Measurements from ENCODE around the gene ORM2.
"Not testable (repeated sequence)": the region's sequence is repeated elsewhere in the genome, so short reads cannot be mapped to it uniquely, and the experiment has no call there.

Gene ORM2

DNA sequence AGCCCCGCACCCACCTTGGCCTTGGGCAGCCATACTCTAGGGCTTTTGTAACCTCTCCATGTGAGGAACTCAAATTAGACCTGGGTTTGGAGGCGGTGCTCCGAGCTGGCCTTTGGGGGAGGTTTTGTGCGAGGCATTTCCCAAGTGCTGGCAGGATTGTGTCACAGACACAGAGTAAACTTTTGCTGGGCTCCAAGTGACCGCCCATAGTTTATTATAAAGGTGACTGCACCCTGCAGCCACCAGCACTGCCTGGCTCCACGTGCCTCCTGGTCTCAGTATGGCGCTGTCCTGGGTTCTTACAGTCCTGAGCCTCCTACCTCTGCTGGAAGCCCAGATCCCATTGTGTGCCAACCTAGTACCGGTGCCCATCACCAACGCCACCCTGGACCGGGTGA, at the start of gene ORM2:
ORM2 (plus strand) TSS at position 245 of the 398 bp plus-strand sequence; CDS start at position 281, 36 bp downstream.
- DNase-seq (ENCODE audit: low read depth in 2 of 2) = not testable (repeated sequence)

- DNase-seq (ENCODE audit: low read depth in 2 of 2) = no peak
These were observed 48.8 kb upstream of the ORM2 start for GRCh38 chr9:114280636-114281472.

DNA sequence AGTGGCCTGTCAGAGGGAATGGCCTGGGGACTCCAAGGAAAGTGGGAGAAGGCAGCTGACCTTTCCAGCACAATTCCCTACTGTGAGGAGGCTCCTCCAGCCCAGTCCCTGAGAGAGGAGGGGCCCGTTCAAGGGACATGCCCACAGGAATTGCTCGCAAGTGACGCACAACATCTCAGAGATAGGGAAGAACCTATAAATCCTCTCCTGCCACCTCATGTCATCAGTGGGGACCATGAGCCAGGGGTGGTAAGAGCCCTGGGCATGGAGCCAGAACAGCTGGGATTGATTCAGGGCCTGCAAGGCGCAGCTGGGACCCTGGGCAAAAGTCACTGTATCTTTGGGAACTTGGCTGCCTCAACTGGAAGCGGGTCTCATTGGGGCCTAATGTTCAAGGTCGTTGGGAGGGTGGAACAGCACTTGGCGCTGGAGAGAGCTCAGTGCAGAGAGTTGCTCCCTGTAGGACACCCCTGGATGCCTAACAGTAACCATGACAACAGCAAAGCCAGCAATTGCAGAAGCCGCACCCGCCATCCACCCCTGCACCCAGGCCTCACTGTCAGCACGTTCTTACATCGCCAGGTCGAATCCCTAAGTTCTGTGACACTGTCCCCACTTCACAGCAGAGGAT, 48.1 kb upstream of the ORM2 start:
- no peak for DNase-seq (ENCODE audit: low read depth in 2 of 2)

- DNase-seq (ENCODE audit: low read depth in 2 of 2) = no peak
These were observed 47.6 kb upstream of the ORM2 start for GRCh38 chr9:114282104-114282485.

DNA sequence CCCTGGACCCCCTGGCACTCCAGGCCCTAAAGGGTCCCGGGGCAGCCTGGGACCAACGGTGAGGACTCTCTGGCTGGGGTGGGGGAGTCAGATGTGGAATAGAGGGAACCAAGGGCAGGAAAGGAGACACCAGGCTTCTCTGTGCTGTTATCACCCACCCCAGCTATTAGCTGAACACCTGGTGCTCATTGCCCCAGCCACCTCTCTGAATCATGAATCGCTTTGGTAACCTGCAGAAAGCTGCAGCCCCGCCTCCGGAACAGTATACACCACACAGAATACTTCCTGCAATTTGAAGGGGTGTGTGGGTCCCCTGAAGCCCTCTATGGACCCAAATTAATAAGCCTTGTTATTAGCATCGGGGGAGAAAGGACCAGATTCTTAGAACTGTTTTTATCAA, 47.2 kb upstream of the ORM2 start:
- no peak for DNase-seq (ENCODE audit: low read depth in 2 of 2)

- no peak for DNase-seq (ENCODE audit: low read depth in 2 of 2)
These were observed 46.7 kb upstream of the ORM2 start for GRCh38 chr9:114282926-114283325.

DNA sequence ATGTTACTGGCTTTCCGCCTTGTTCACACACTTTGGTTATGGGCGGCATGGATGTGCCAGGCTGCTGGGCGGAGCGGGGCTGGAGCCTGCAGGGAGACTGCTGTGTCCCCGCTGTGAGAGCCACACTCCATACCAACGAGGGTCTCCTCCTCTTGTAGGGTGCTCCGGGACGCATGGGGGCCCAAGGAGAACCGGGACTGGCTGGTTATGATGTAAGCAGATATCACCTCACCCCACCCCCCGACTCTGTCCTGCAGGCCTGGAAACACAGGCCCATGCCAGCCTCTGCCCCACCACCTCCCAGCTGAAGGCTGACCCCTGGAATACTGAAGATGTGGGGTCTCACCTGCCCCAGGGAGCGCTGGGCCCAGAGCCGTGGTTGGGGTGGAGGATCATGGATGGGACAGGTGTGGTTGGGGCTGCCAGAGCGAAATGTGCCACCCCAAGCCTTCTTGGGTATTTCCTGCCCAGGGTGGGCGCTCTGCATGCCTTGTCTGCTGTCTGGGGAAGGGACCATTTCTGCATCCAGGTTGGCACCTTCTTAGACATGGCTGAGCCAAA, 46.0 kb upstream of the ORM2 start:
- DNase-seq (ENCODE audit: low read depth in 2 of 2) = no peak

DNA sequence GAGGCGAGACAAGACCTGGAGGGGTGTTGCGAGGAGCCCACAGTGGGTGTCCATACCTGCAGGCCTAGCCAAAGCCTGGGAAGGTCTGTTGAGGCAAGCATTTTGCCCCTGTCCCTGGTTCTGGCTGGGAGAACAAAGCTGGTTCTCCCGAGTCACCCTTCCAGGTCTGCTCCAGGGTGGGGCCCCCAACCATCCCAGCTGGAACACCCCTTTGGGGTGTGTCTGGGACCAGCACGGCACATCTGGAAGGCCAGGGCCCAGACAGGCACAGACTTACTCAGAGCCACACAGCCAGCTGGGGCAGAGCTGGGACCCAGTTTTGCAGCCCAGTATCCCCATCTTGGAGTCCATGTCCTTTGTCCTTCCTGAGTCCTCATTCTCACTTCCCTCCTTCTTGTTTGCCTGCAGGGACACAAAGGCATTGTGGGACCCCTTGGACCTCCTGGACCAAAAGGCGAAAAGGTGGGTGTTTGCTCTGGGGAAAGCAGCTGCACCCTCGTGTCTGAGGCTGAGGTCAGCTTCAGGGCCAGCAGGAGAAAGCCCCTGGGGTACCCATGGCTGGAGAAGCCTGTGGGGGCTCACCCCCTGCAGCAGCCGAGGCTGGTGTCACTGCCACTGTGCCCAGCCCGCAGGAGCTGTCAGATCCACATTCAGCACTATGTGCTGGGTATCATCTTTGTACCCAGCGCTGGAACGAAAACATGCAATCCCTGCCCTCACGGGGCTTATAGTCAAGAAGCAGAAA, 45.2 kb upstream of the ORM2 start:
- DNase-seq (ENCODE audit: low read depth in 2 of 2) = no peak

DNA sequence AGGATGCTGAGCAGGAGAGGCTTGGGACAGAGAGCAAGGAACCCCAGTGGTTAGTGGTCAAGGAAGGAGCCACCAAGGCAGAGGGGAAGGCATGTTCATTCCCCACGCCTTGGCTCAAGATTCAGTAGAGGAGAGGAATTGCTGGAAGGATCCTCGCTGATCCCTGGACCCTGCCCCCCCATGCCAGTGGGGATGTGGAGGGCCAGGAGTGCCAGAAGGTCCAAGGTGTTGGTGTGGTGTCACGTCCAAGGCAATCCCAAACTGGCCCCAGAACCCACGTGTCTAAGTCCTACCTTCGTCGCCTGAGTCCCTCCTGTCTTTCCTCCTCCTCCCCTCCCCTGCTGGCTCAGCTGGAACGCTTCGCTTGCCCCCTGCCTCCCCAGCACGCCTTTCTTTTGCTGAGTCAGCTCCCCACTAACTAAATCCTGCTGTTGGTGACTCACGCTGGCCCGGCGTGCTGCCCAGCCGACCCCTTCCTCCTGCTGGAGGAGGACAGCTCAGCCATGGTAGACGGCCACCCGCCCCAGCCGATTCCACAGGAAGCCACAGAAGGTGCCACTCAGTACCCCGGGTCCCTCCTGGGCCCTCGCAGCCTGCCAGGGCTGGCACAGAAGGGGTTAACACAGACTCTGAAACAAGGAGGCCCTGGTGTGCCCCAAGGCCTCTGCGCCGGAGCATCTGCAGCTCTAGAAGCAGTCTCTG, 44.4 kb upstream of the ORM2 start:
- no peak for DNase-seq (ENCODE audit: low read depth in 2 of 2)

DNA sequence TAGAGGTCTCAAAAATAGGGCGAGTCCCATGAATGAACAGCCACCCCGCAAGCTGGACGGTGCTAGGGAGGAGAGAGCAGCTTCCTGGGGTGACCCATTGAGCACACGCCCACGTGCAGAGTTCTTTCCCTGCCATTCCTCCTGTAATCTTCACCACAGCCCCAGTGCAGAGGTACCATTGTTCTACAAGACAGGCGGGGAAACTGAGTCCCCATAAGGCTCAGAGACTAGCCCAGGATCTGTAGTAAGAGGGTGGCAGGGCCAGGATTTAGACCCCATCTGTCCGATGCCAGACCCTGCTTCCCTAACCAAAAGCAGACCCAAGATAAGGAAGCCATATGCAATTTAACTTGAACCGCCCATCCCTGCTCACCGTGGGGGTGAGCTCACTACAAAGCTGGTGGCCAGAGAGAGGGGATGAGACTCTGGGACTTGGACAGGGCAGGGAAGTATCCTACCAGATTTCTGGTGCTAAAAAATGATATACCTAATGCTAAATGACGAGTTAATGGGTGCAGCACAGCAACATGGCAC, 43.5 kb upstream of the ORM2 start:
- DNase-seq (ENCODE audit: low read depth in 2 of 2) = no peak

GRCh38 chr9:114287001-114287762, 42.5 kb upstream of the ORM2 start:
- DNase-seq (ENCODE audit: low read depth in 2 of 2) = no peak

DNA sequence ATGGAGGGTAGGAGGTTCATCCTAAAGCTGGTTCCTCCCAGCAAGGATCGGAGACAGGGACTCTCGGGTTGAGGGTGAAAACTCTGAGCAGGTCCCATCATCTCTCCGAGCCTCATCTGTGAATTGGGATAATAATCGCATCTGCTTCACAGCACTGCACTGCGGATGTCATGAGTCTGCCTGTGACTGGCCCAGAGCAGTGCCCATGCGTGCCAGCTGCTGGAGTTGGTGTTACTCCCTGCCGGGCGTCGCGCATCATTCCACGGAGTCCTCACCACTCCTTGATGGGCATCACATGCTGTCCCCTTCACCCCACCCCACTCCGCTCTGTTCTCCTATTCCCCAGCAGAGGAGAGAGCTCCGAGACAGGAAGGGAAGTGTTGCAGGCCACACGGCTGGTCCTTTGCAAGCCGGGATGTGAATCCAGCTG, 41.9 kb upstream of the ORM2 start:
- DNase-seq (ENCODE audit: low read depth in 2 of 2) = no peak

GRCh38 chr9:114288193-114289091, 41.2 kb upstream of the ORM2 start:
- no peak for DNase-seq (ENCODE audit: low read depth in 2 of 2)

GRCh38 chr9:114289106-114289505, 40.6 kb upstream of the ORM2 start:
- no peak for DNase-seq (ENCODE audit: low read depth in 2 of 2)

GRCh38 chr9:114289571-114290481, 39.8 kb upstream of the ORM2 start:
- DNase-seq (ENCODE audit: low read depth in 2 of 2) = no peak

DNA sequence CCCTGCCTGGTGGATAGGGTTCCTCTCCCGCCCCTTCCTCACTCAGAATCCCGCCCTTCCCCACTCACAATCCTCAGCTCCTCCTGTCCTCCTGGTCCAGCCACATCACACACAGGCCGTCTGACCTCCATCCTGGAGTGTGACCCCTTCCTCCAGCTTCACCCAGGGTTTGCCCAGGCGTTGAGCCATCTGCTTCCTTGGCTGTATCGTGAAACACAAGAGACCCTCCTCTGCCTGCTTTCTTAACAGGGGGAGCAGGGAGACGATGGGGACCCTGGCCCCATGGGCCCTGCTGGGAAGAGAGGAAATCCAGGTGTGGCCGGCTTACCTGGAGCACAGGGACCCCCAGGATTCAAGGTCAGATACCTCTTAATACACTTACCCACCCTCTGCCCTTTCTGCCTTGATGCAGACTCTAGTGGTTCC, 39.1 kb upstream of the ORM2 start:
- DNase-seq (ENCODE audit: low read depth in 2 of 2) = no peak

DNA sequence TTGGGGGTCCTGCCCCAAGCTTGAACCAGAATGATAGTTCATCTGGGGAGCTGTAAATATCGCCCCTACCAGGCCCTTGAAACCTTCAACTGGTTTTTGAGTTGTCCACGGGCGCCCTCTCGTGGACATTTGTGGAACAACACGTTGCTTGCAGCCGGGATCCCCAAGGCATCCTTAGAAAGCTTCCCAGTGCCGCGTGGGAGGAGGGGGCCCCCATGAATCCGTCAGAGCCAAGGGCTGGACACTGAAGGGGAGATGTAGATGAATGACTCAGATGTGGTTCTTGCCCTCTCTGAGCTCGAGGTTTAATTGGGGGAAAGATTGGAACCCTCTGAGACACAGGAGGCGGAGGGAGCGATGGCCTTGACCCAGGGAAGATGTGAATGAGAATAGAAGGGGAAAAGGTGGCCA, 38.6 kb upstream of the ORM2 start:
- DNase-seq (ENCODE audit: low read depth in 2 of 2) = peak; percentile 27 to 34

DNA sequence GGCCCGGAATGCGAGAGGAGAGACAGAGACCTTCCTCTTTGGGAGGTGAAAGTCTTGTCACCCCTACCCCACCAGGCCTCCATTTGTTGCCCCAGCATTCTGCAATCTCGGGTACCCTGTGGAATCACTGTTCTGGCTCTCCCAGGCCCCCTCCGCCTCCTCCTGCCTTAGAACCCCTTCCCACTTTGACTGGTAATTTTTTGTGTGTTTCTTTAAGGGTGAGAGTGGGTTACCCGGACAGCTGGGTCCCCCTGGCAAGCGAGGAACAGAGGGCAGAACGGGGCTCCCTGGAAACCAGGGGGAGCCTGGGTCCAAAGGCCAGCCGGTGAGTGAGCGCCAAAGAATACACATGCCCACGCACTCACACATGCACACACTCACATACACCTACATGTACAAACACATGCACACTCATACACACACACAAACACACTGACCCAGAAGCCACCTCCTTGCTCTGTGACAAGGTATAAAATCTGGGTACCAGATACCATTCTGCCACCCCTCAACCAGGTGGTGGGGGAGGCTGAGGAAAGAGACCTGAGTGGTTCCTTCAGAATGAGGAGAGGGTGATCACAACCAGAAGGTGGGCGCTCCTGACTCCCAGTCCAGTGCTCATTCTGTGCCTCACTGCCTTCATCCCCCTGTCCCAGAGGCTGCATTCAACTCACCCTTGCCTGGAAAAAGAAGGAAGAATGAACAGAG, 37.6 kb upstream of the ORM2 start:
- no peak for DNase-seq (ENCODE audit: low read depth in 2 of 2)
